PC-9 (cell line): ENCODE results near the gene ARHGEF7. TPM values are rescaled to one million over a fixed set of nuclear protein-coding genes. Genes with fewer than 3 reads are reported as not detected.

ENCODE experiments used
- BruUV-seq: library from RNA; stranded (reverse); fragments of 400-500 nt; replicated peaks from 2 replicates; lab custom pipeline; 2021; lab: Mats Ljungman, UMichigan
- CTCF ChIA-PET: fragments of 300-600 bp; sonication (Branson Sonifier 250); formaldehyde crosslinking; loops from one replicate; lab custom pipeline; 2022; ENCODE audit warnings: antibody characterized with exemption; lab: Charles Lee
- POLR2A ChIA-PET: fragments of 300-600 bp; sonication (Branson Sonifier 250); formaldehyde crosslinking; loops from one replicate; lab custom pipeline; 2022; ENCODE audit warnings: antibody characterized with exemption; ENCODE audit not compliant: unreplicated experiment; lab: Charles Lee
- DNase-seq, 2 experiments: peaks; one replicate each; pipeline versions ENCODE4 v3.0.0 to v3.0.0-alpha.2; 2015 to 2022; ENCODE audit warnings: mixed read lengths in 1 of 2
- H2AFZ ChIP-seq: fragments of 200-600 bp; sonication (generic); 2 replicates; pipeline ENCODE4 v1.8.1; 2017; ENCODE audit warnings: antibody characterized with exemption
- H3F3A ChIP-seq: fragments of 200-600 bp; sonication (generic); 2 replicates; pipeline ENCODE4 v1.8.1; 2017; ENCODE audit warnings: antibody characterized with exemption, mild to moderate bottlenecking, low read depth; ENCODE audit not compliant: insufficient read depth
- H3K27ac ChIP-seq: fragments of 200-600 bp; sonication (generic); 2 replicates; pipeline ENCODE4 v1.6.1; 2016; ENCODE audit warnings: mixed run types
- H3K27me3 ChIP-seq: fragments of 200-600 bp; sonication (generic); 2 replicates; pipeline ENCODE4 v1.6.1; 2016; ENCODE audit warnings: low read depth, mixed run types; ENCODE audit not compliant: insufficient read depth
- H3K36me3 ChIP-seq: fragments of 200-600 bp; sonication (generic); 2 replicates; pipeline ENCODE4 v1.6.1; 2016; ENCODE audit warnings: low read depth, mixed run types
- H3K4me1 ChIP-seq: fragments of 200-600 bp; sonication (generic); replicated peaks from 2 replicates; pipeline ENCODE4 v1.6.1; 2016; ENCODE audit warnings: mixed run types; ENCODE audit not compliant: insufficient read depth
- H3K4me2 ChIP-seq: fragments of 200-600 bp; sonication (generic); 2 replicates; pipeline ENCODE4 v1.6.1; 2017; ENCODE audit warnings: mixed run types
- H3K4me3 ChIP-seq: fragments of 200-600 bp; sonication (generic); 2 replicates; pipeline ENCODE4 v1.6.1; 2016; ENCODE audit warnings: mixed run types
- H3K79me2 ChIP-seq: fragments of 200-600 bp; sonication (generic); 2 replicates; pipeline ENCODE4 v1.6.1; 2017; ENCODE audit warnings: low read depth, mixed run types
- H3K9me2 ChIP-seq: fragments of 200-600 bp; sonication (generic); 2 replicates; pipeline ENCODE4 v1.8.1; 2017; ENCODE audit warnings: mild to moderate bottlenecking; ENCODE audit not compliant: insufficient read depth
- H3K9me3 ChIP-seq: fragments of 200-600 bp; sonication (generic); 2 replicates; pipeline ENCODE4 v1.8.1; 2016; ENCODE audit warnings: low read depth; ENCODE audit not compliant: insufficient read depth
- H4K20me1 ChIP-seq: fragments of 200-600 bp; sonication (generic); 2 replicates; pipeline ENCODE4 v1.8.1; 2017; ENCODE audit not compliant: insufficient read depth
- EZH2 ChIP-seq: fragments of 200-600 bp; sonication (generic); IDR thresholded peaks from 2 replicates; pipeline ENCODE4 v1.8.0; 2017; ENCODE audit warnings: antibody characterized with exemption, low read depth
- intact Hi-C: fragments of 100-400 bp; cut with micrococcal nuclease; formaldehyde crosslinking; loops from one replicate; pipeline ENCODE4 v1.10.0; 2022; ENCODE audit not compliant: unreplicated experiment
- total RNA-seq: library from RNA; stranded (reverse); gene quantifications from 2 replicates; pipeline ENCODE4 v1.2.3, GENCODE V29; 2021
- TF ChIP-seq, protein P1 (sequence below): fragments of 200-600 bp; sonication (generic); conservative IDR thresholded peaks from 2 replicates; pipeline ENCODE4 v1.6.1; 2017; ENCODE audit warnings: mixed run types, antibody characterized with exemption, mild to moderate bottlenecking, moderate library complexity

Gene ARHGEF7
- total RNA-seq, 1 experiment from 2014 or later = 37.0 TPM

DNA sequence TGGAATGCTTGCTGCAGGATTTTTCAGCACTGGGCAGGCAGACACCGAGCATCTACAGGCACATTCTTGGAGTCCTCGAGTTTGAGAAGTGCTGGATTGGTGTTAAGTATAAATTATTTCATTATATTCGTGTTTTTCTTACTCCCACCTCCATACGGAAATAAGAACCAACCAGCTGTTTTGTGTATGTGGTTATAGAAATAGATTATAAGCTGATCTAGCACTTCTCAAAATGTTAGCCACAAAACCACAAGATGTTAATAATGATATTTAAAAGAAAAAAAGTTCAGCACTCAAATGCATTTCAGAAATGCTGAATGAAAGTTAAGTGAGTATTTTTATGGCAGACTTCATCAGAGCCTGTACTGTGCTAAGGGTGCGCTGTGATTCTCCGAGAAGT is 181.3 kb downstream of the ARHGEF7 start:
- Histone ChIP-seq H3K4me3 (no peak overlapping the region), H4K20me1 (peaks cover 12% of the 10 kb centered on the region), H3K4me2 (no peak overlapping the region), H3K36me3 (0 out of 2 replicates have a peak, but pooled peaks cover 2% of the 10 kb centered on the region), H3K9me3 (no peaks in the 10 kb centered on the region), H3K4me1 (no peaks in the 10 kb centered on the region), H3K9me2 (no peaks in the 10 kb centered on the region), H3K27ac (no peak overlapping the region), H3K79me2 (no peaks in the 10 kb centered on the region), H3K27me3 (no peaks in the 10 kb centered on the region), H2AFZ (no peak overlapping the region), H3F3A (no peaks in the 10 kb centered on the region)
- no TSS peak for BruUV-seq
- no peak for TF ChIP-seq EZH2
- TF ChIP-seq, protein P1, sequence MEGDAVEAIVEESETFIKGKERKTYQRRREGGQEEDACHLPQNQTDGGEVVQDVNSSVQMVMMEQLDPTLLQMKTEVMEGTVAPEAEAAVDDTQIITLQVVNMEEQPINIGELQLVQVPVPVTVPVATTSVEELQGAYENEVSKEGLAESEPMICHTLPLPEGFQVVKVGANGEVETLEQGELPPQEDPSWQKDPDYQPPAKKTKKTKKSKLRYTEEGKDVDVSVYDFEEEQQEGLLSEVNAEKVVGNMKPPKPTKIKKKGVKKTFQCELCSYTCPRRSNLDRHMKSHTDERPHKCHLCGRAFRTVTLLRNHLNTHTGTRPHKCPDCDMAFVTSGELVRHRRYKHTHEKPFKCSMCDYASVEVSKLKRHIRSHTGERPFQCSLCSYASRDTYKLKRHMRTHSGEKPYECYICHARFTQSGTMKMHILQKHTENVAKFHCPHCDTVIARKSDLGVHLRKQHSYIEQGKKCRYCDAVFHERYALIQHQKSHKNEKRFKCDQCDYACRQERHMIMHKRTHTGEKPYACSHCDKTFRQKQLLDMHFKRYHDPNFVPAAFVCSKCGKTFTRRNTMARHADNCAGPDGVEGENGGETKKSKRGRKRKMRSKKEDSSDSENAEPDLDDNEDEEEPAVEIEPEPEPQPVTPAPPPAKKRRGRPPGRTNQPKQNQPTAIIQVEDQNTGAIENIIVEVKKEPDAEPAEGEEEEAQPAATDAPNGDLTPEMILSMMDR = no peak
- intact Hi-C loops = no loop called here
- no peak for DNase-seq
- ChIA-PET POLR2A (no interaction called here), CTCF (no interaction called here)

DNA sequence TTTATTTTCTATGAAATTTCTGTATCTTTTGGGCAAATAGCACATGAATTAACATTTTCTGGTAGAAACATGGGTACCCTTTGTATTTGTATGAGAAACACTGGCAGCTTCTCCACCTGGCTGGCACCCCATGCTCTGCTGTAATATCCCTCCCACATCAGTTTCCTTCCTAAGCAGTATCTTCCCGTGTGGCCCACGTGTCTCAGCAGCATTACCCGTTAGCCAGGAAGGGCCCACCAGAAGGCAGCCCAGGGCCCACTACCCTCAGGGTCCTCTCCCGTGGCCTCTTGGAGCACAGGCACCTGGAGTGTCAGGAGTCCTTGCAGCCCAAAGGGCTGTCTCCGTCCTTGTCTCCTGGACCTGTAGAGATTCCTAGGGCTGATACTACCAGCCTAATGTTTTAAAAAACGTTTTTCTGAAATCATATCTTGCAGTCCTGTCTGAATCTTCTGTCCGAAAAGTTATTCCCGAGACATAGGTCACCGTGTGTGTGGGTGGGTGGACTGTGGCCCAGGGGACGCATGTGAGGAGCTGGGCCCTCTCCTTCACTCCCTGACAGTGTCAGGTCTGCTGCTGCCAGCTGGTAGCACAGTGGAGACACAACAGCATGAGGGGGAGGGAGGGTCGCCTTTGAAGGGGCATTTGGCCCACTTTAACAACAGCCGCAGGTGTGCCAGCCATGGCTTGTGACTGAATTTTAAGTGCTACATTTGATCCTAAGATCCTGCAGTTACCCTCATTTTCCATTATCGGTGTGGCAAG is 183.3 kb downstream of the ARHGEF7 start:
- Histone ChIP-seq H4K20me1 (peaks cover 12% of the 10 kb centered on the region), H3F3A (no peaks in the 10 kb centered on the region), H3K27me3 (no peaks in the 10 kb centered on the region), H3K4me2 (no peak overlapping the region), H3K79me2 (no peaks in the 10 kb centered on the region), H2AFZ (no peak overlapping the region), H3K9me2 (no peaks in the 10 kb centered on the region), H3K36me3 (0 out of 2 replicates have a peak, but pooled peaks cover 5% of the 10 kb centered on the region), H3K27ac (no peak overlapping the region), H3K4me3 (no peak overlapping the region), H3K9me3 (no peaks in the 10 kb centered on the region), H3K4me1 (no peaks in the 10 kb centered on the region)
- BruUV-seq = no TSS peak
- TF ChIP-seq, protein P1 = no peak
- no peak for TF ChIP-seq EZH2
- no peak for DNase-seq
- intact Hi-C loops = no loop called here
- ChIA-PET POLR2A (no interaction called here), CTCF (no interaction called here)

DNA sequence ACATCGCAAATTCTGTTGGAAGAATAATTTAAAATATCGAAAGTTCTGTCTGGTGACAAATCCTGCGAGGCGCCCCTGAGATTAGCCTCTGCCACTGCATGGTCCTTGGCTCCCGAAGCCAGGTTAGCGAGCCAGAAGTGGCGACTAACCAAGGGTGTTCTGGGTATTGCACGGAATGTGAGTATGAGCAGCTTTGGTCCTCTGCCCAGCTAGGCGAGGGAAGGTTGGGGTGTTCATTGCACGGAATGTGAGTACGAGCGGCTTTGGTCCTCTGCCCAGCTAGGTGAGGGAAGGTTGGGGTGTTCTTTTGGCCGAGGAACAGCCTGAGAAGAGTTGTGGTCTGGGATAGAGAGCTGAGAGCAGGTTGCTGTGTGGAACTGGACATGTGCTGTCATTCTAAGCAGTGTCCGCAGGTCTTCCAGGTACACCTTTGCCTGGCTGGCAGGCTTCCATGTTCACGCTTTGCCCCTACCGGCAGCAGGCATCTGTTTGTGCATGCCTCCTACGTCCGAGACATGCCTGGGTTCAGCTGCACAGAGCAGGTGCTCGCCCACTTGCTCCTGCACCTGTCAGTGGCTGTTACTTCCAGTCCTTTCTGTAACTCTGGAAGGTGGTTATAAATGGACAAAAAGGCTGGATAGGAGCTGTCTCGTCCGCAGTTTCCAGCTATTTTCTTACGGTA is 187.1 kb downstream of the ARHGEF7 start:
- intact Hi-C loops = no loop called here
- Histone ChIP-seq H2AFZ (no peak overlapping the region), H3K4me1 (no peaks in the 10 kb centered on the region), H3K4me2 (no peak overlapping the region), H3F3A (no peaks in the 10 kb centered on the region), H3K79me2 (no peaks in the 10 kb centered on the region), H3K9me3 (no peaks in the 10 kb centered on the region), H3K36me3 (0 out of 2 replicates have a peak, but pooled peaks cover 5% of the 10 kb centered on the region), H3K4me3 (no peak overlapping the region), H4K20me1 (no peaks in the 10 kb centered on the region), H3K27me3 (no peaks in the 10 kb centered on the region), H3K27ac (no peak overlapping the region), H3K9me2 (no peaks in the 10 kb centered on the region)
- DNase-seq = no peak
- TF ChIP-seq EZH2 = no peak
- TF ChIP-seq, protein P1 = no peak
- no TSS peak for BruUV-seq
- ChIA-PET CTCF (no interaction called here), POLR2A (no interaction called here)
